Stimulated activated CD4-positive, alpha-beta T cell treated with anti-CD3 and anti-CD28 coated beads, Interleukin-2, amount 100 ng/mL, for 24 hours (primary cell): ENCODE results near the gene NEU4.
A peak's percentile ranks its signal among the peaks of the same experiment; 100 is the strongest.

Experiments
- DNase-seq, 2 donors: peaks; one replicate each; pipeline ENCODE4 v3.0.0-alpha.2; 2020

Gene NEU4

DNA sequence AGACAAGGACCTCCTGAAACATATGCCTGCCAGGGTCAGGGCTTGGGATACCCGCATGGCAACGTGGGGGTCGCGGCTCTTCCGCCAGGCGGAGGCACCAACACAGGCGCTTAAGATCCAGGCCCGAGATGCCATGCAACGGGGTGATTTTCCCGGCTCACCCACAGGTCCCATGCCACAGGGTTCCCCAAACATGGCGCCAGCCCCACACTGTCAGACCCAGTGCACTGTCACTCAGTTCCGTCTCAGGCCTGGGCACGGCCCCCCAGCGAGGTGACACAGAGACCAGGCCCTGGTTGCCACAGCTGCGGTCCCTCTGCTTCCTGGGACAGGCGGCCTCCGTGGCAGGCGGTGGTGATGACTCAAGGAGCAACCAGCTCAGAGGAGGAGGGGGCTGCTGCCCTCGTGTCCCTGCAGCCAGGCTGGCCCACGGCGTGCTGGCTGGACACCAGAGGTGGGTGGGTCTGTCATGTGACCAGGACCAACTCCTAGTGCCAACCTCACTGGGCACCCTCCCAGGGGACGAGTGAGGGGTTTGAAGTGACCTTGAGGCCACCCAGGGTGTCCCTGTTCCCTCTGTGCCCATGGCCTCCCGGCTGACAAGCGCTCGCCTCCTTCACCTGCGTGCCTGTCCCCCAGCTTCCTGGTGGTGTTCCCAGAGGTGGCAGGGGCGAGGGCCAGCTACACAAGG, 44.8 kb downstream of the NEU4 start:
- DNase-seq = peak in 1 of 2 donors; percentile 10

DNA sequence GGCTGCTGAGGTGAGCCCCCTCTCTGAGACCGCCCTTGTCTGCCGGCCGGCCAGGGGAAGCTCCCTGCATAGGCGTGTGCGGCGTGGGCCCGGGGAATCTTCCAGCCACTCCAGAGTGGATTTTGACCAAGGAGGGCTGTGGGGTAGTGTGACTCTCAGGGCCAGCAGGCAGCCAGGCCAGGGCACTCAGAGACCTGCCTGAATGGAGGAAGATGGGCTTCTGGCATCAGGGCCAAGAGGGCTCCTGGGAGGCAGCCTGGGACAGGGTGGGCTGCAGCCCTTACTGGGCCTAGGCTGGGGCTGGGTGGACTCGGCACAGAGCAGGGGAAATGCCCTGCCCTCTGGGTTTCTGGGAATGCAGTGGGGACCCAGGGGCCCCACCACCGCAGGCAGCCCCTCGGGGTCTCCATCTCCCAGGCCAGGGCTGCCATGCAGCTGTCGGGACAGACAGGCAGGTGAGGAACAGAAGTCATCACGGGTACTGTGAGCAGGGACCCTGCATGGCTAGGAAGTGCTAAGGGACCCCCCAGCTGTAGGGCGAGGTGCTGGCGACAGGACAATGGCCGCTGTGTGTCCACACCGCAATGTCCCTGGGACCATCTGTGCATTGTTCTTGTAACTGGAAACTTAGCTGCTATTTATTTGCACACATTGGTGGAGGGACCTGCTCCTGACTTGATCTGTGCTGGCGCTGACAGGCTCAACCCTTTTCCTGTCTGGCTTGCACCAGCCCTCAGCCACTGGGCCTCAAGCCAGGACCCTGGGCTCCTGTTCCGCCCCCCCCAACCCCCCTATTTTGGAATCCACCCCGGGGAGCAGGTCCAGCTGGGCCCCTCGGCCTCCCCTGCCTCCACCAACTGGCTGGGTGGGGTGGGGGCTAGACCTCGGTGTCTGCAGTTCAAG, 45.6 kb downstream of the NEU4 start:
- DNase-seq = peak in 1 of 2 donors; percentile 2

DNA sequence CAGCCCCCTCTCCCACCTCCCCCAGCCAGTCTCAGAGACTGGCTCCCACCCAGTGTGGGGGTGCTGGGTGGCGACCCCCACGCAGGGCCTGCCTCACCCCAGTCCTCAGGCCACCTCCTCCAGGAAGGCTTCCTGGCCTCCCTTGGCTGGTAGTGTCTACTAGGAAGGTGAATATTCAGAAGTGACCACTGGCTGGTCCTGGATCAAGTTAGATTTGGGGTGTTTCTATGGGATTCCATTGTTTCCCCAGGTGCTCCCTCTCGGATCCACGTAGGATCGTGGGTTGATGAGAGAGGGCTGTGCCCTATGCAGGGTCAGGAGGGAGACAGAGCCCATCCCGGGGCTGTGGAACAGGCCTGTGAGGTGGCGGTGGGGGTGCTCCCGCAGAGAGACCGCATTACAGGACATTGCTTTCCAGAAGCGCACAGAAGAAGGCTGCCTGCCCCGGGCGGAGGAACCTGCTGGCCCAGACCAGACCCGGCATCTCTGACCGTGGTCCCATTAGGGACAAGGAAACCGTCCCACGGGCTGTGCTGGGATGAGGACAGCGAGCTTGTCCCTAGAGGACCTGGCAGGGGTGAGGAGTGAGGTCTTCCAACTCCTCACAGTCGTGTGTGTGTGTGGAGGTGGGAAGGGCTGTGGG, 46.4 kb downstream of the NEU4 start:
- DNase-seq = peak in 1 of 2 donors; percentile 1

DNA sequence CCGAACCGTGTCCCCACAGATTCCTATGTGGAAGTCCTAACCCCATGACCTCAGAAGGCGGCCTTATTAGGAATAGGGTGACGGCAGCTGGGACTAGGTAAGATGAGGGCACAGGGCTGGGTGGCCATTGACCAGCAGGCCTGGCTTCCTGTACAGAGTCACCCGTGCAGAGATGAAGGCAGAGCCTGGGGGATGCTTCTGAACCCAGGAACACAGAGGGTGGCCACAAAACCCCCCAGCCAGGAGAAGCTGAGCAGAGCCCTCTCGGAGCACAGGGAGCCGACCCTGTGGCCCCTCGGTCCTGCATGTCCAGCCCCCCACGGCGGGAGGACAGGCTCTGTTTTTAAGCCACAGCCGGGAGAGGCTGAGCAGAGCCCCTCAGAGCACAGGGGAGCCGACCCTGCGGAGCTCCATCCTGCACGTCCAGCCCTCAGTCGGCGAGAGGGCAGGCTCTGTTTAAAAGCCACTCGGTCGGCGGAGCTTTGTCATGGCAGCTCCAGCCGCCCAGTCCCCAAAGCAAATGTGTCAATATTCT, 47.0 kb downstream of the NEU4 start:
- DNase-seq = no peak

DNA sequence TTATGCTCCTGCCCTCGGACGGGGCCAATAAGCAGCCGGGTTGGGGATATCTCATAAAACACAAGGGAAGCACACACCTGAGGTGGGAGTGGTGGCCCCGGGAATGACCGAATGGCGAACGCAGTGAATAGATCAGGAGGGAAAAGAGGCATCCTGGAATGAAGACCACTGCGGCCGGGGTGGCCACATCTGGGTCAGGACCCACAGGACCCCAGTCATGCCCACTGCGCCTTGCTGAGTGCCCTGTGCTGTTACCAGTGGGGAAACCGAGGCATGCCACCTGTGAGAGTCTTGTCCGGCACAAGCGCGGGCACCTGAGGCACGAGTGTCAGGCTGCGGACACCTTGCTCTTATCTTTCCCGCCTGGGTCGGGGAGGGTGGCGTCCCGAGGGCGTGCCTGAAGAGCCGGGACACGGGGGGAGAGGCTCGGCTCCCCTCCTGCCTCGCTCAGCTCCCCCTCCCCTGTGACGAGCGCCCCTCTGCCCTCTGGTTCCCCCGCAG, 48.1 kb downstream of the NEU4 start:
- DNase-seq = peak in 1 of 2 donors; percentile 4

DNA sequence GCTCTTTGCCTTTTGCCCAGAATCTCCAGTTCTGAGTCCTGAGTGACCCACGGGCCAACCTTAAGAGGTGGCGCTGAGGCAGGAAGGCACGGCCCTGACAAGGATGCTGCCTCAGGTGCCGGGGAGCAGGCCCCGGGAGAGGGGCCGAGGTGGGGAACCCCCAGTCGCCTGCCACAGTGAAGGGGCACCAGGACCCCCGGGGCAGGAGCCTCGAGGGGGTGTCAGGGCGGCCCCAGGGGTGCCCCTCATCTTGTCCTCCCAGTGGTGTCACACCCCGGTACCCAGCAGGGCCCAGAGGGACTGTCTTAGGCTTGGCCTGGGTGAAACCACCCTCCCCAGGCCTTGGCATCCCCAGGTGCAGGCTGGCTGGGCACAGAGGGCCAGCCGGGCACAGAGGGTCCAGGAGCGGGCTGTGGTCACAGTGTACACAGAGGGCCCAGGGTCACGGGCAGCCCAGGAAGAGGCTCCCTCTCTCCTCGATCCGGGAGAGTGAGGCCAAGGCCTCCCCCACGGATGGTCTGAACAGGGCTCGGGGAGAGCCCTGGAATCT, 48.7 kb downstream of the NEU4 start:
- DNase-seq = peak in 1 of 2 donors; percentile 3

DNA sequence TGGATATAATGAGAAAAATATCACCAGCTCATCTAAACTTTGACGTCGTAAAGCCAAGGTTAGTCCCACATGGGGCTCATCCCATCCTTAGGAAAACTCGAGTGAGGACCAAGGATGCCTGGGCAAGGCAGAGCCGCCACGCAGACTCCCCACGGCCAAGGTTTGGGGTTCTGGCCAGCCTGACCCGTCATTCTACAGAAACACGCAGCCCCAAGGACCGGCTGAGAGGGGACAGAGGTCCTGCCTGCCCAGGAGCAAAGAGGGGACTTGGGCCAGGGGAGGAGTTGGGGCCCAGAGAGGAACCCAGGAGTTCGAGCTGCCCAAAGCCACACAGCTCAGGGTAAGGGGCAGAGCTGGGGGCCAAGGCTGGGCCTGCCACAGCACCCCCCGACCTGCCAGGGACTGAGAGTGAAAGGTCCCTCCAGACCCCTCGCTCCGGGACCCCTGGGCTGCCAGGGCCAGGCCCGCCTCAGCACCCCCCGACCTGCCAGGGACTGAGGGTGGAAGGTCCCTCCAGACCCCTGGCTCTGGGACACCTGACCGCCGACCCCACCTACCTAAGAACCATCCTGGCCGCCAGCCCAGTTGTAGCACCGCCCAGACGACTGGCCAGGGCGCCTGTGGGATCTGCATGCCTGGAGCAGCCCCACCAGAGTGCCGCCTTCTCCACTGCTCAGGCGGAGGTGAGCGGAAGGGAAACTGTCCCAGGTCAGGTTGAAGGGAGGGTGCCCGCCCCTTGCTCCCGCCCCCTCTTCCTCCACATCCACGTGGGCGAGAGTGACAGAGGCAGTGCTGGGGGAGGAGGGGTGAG, 49.4 kb downstream of the NEU4 start, which contains the start of gene PDCD1:
PDCD1 (minus strand) TSS at position 689 of the 811 bp plus-strand sequence; CDS start at position 633, 56 bp downstream.
- DNase-seq = peak; percentile 74 to 84

DNA sequence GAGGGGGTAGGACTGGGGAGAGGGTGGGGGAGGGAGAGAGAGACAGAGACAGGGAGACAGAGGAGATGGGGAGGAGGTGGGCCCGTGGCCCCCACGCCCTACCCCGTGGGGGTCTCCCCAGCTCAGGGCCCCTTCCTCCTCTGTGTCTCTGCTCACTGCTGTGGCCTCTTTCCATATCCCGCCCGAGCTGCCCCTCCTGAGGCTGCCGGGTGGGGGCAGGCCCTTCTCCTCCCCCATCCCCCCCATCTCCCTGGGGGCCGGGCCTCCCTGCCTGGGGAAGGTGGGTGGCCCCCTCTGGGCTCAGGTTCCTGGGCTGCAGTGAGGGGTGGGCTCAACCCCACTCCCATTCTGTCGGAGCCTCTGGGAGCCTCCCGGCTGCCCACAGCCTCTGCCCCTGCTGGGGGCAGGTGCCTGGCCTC, 50.0 kb downstream of the NEU4 start:
- DNase-seq = no peak

DNA sequence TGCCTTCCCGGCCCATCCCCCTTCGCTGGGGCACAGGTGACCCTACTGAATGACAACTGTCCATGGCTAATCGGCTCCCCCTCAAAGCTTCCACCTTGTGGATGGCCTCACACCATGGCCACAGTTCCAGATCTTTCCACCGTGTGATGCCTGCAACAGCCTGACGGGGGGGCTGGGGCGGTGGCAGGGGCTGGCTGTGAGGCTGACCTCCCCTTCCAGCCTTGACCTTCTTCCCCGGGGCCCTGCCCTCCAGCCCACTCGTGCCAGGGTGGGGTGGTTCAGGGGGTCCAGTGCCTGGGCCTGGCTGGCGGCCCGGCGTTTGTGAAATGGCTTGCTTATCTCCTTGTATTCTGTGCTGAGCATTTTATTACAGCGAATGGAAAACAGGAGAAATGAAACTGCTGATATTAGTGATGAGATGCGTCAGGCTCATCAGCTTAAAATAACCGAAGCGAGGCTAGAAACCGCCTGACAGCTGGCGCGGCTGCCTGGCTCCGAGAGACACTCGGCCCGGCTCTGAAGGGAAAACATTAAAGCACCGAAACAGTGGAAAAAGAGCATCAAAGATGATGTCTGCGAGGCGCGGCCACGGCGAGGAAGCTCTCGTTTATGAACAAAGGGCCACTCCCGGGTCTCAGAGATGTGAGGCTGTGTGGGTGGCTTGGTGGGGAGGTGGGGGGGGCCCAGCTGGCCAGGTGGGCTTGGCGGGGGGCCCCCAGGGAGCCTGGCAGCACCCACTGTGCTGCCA, 50.6 kb downstream of the NEU4 start:
- DNase-seq = peak; percentile 77 to 81

DNA sequence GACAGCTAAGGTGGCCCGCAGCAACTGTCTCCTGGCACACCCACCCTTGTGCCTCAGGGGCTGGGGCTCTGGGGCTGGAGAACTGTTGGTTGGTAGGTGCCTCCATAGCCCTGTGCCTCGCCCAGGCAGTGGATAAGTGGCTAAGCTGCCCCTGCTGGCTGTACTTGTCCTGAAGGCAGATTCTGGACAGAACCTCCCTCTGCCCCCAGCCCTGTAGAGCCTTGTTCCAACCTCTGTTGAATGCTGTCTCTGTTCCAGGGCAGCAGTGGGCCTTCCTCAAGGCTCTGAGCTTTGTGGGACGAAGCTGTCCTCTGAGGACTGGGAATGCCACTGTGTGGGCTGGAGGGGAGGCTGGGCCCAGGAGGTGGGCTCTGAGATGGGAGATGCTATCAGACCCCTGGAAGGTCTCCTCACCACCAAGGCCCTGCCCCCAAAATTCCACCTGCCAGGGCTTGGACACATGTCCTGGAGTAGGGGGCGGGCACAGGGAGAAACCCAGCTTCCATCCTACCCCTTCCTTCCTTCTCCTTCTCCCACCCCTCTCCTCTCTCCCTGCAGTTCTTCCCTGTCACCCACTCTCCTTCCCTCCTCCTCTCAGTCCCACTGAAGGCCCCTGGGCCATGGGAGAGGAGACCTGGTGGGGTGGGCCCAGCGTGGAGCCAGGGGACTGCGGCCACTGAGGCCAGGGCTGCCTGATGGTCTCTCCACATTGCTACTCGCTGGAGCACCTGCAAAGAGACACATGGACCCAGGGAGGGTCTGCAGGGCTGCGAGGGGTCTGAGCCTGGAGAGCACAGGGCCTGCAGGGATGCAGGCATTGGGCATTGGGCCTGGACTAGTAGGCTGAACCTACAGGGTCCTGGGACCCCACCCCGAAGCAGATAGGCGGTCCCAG, 51.4 kb downstream of the NEU4 start:
- peak in 1 of 2 donors; percentile 48 for DNase-seq

DNA sequence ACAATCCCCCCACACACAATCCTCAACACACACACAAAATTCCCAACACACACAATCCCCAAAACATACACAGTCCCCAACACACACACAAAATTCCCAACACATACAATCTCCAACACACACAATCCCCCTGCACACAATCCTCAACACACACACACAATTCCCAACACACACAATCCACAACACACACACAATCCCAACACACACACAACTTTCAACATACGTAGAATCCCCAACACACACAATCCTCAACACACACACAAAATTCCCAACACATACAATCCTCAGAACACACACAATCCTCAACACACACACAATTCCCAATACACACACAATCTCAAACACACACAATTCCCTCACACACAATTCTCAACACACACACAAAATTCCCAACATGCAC, 52.3 kb downstream of the NEU4 start:
- DNase-seq = no peak

DNA sequence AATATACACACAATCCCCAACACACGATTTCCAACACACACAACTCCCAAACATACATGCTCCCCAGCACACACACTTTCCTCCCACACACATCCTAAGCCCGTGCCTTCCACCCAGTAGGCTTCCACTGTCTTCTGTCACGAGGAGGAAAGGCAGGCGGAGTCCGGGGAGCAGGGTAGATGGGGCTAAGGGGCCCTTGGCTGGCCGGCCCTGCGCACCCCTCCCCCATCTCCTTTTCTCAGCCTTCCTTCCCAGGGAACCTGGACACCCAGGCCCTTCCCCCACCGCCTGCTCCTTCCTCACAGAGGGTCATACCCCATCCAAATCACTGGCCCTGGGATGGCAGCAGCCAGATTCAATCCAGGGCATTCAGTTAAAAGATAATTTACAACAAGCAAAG, 53.1 kb downstream of the NEU4 start:
- no peak for DNase-seq

DNA sequence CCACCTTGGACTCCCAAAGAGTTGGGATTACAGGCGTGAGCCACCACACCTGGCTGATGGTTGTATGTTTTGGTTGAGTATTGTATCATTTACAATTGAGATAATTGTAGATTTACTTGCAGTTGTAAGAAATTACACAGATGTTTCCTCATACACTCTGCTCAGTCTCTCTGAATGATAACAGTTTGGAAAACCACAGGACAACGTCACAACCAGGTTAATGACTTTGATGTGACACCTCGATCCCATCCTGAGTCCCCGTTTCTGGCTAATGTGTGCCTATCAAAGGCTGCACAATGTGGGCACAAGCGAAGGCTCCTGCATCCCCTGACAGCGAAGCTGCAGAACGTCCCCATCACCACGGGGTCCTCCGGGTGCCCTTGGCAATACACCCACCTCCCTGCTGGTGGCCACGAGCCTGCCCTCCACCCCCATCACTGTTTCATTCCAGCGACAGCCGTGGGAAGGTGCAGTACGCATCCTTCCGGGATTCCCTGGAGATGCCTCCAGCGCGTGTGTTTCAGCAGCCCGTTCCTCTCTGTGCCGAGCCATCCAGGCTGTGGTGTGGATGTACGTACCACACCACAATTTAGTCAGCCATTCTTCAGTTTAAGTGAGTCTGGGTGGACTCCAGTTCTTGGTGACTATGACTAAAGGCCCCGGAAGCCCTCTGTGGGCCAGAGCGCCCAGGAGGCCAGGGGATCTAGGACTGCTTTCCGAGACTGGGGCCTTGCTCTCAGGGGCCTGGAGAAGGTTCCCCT, 54.0 kb downstream of the NEU4 start:
- DNase-seq = no peak

DNA sequence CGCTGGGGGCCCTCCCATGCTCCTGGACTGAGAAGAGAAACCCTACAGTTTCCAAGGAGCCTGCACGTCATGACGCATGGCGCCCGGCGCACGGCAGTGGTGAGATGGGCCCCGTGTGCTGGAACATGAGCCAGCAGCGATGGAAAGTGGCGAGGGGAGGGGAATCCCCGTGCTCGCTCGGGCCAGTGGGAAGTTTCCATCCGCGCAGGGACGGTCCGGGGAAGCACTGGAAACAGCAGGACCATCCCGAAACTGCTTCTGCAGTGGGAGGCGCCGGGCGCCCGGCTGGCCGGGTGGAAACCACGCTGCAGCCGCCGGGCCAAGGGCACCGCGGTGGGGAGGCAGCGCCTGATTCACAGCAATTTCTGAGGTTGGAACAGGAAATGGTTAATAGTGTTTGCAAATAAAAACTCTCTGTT, 54.6 kb downstream of the NEU4 start:
- DNase-seq = peak; percentile 73 to 86

DNA sequence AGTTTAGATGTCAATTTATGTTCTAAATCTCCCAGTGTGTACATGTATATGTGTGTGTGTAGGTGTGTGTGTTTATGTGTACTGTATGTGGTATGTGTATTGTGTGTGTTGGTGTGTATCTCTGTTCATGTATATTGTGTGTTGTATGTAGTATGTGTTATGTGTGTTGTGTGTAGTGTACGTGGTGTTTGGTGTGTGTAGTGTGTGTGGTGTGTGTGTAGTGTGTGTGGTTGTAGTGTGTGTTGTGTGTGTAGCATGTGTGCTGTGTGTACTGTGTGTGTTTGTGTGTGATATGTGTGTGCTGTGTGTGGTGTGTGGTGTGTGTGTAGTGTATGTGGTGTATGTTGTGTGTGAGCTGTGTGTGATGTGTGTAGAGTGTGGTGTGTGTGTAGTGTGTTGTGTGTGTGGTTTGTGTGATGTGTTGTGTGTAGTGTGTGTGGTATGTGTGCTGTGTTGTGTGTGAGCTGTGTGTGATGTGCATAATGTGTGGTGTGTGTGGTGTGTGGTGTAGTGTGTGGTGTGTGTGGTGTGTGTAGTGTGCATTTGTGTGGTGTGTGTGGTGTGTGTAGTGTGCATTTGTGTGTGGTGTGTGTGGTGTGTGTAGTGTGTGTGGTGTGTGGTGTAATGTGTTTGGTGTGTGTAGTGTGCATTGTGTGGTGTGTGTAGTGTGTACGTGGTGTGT, 55.3 kb downstream of the NEU4 start:
- DNase-seq = no peak

DNA sequence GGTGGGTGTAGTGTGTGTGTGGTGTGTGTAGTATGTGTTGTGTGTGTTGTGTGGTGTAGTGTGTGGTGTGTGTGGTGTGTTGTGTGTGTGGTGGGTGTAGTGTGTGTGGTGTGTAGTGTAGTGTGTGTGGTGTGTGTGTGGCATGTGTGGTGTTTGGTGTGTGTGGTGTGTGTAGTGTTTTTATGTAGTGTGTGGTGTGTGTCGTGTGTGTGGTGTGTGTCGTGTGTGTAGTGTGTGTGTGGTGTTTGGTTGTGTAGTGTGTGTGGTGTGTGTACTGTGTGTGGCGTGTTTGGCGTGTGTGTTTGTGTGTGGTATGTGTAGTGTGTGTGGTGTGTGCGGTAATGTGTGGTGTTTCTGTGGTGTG, 55.8 kb downstream of the NEU4 start:
- DNase-seq = no peak

DNA sequence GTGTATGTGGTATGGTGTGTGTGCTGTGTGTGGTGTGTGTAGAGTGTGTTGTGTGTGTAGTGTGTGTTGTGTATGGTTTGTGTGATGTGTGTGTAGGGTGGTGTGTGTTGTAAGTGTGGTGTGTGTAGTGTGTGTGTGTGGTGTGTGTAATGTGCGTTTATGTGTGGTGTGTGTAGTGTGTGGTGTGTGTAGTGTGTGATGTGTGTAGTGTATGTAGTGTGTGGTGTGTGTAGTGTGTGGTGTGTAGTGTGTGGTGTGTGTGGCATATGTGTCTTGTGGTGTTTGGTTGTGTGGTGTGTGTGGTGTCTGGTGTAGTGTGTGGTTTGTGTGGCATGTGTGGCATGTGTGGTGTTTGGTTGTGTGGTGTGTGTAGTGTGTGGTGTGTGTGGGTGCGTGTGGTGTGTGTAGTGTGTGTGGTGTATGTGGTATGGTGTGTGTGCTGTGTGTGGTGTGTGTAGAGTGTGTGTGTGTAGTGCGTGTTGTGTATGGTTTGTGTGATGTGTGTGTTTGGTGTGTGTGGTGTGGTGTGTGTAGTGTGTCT, 56.5 kb downstream of the NEU4 start:
- DNase-seq = no peak
